Ovary (tissue), 3 donors: ENCODE measurements around the gene HSPA1B.

Experiments
- CTCF ChIP-seq, 3 donors: fragments of 450-650 bp in 2 of 3; fragments of 200-600 bp in 1 of 3; IDR thresholded peaks; one replicate each; pipeline versions ENCODE4 v1.5.1 to v1.8.0; 2016 to 2022; ENCODE audit warnings: antibody characterized with exemption in 3 of 3, mild to moderate bottlenecking in 1 of 3
- EP300 ChIP-seq: sonication (generic); formaldehyde crosslinking; IDR thresholded peaks from one replicate; pipeline ENCODE4 v1.6.1; 2017; ENCODE audit warnings: antibody characterized with exemption
- POLR2A ChIP-seq: fragments of 450-650 bp; IDR thresholded peaks from one replicate; pipeline ENCODE4 v1.6.1; 2017; ENCODE audit warnings: antibody characterized with exemption, mild to moderate bottlenecking, moderate library complexity
- donor health status: DM: no; HTN: no; CAD: no.

GRCh38 chr6:31814677-31815024, 12.9 kb upstream of the HSPA1B start:
- no peak for TF ChIP-seq CTCF (IDR thresholded peaks at IDR 0.05)
- peak; percentile 28 for TF ChIP-seq POLR2A
- TF ChIP-seq EP300 = no peak
